HG03103 (cell line): ENCODE results near the gene ELK4.

Experiments
- ATAC-seq: cut with Tn5 transposase; IDR thresholded peaks from one replicate; pipeline ENCODE4 v1.9.1; 2021; ENCODE audit warnings: low read depth; ENCODE audit not compliant: unreplicated experiment

Gene ELK4

DNA sequence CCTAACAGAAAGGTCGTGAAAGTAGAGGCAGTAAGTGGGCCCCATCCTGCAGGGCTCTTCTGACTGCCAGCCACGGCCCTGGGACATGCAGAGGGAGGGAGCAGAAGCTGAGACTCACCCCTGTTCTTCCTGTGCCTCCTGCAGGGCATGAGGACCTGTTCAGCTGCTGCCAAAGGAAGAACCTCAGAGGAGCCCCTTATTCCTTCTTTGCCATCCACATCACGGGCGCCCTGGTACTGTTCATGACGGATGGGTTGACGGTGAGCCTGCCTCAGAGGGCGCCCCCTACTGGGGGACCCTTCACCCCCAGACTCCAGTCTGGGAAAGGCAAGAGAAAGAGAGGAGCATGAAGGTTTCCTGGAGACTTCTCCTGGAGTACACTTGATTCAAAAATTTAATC is 47.1 kb downstream of the ELK4 start:
- no peak for ATAC-seq

DNA sequence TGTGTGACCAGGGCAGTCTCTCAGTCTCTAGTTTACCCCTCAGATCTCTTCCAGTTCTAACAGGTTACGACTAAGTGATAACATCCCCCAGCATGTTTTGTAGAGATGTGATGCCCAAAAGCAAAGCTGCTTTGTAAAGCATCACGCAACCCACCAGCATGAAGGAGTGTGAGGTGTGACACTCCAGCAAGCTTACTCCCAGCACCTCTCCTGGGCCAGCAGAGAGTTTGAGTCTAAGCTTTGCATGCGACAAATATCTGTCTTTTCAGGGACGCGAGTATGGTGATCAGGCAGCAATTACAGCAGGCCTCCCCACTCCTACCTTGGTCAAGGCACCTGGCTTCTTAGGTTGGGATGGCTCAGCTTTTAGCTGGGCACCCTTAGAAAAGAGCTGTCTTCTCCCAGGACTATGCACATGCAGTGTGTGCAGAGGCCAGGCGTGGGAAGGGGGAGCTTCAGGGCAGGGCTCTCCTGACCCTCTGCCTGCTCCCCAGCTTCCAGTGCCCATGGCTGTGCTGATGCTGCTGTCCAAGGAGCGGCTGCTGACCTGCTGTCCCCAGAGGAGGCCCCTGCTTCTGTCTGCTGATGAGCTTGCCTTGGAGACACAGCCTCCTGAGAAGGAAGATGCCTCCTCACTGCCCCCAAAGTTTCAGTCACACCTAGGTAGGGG is 48.2 kb downstream of the ELK4 start:
- no peak for ATAC-seq

DNA sequence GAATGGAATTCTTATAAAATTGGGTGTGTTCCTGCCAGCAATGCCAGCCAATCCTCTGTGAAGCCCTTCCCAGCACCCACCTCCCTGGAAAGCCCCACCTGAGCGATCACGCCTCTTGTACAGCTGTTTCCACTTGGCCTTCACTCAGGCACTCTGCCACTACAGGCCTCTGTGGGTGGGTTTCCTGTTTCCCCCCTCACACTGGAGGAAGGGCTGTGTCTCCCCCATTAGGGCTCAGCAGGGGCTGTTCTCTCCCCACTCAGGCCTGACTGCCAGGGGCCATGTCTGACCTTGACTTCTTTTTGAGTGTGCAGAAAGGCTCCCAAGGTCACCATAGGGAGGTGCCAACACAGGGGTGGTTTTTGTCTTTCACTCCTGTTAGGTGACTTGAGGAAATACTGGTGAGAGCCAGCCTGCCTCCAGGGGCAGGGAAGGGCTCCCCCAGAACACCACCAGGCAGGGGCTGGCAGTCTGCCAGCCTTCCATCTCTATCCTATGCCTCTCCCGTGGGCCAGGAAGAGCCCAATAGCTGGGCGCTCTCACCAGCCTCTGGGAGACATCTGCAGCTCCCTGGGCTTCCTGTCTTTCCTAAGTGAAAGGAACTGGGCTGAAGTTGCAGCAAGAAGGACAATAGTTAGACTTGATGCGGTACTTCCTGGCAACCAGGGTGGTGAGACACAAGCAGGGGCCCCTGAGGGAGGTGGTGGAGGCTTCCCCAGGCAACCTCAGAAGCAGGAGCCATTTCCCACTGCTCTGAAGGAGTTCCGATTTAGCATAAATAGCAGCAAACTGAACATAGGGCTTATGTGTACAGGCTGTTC is 49.1 kb downstream of the ELK4 start:
- ATAC-seq: no peak

DNA sequence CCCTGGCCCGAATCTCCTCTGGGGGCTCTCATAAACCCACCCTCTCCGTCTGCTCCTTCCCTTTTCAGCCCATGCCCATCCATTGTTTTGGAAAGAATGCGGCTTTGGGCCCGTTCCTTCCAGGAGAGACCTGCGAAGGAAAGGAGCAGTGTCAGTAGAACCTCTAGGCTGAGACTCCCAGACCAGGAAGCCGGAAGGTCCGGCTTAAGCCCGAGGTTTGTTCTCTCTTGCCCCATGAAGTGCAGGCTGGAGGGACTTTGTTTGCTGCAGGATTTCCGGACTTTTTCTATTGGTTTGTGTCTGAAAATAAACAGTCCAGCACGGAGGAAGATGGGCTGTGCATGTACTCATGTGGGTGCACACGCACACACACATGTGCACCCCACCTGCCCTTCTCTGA is 49.8 kb downstream of the ELK4 start:
- no peak for ATAC-seq

DNA sequence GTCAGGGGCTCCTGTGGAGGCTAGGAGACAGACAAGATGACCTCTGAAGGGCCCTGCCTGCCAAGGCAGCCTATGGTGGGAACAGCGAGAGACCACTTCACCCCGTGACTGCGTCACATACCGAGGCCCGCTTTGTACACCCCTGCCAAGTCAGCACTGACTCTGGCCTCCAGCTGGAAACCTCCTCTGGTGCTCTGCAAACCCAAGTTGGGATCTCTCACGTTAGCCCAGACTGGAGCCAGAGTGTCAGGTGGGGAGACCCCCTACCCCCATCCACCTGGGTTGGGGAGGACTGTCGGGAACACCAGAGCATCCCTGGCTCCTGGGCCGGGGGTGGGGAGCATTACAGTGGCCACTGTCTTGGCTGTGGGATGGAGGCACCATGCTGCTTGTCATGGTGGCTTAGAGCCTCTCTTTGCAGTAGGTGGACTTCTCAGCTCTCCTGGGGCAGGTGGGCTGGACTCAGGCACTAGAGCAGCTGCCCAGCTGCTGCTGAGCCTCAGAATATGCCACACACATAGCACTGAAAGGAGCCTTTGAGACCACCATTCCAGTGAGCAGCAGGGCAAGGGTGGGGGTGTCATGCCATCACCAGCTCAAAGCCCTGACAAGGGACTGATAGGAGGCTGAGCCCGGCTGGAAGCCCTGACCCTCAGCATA is 50.4 kb downstream of the ELK4 start:
- no peak for ATAC-seq

DNA sequence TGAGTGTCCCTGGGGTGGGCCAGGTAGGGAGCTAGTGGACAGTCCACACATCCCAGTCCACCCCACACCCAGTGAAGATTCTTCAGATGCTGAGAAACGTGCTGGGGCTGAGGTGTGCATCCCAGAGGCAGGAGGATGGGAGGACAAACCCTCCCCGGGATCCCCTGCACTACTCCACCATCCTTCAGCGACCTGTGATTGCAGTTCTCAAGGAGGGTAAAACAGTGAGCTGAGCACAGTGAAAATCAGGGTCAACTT is 51.0 kb downstream of the ELK4 start:
- no peak for ATAC-seq

DNA sequence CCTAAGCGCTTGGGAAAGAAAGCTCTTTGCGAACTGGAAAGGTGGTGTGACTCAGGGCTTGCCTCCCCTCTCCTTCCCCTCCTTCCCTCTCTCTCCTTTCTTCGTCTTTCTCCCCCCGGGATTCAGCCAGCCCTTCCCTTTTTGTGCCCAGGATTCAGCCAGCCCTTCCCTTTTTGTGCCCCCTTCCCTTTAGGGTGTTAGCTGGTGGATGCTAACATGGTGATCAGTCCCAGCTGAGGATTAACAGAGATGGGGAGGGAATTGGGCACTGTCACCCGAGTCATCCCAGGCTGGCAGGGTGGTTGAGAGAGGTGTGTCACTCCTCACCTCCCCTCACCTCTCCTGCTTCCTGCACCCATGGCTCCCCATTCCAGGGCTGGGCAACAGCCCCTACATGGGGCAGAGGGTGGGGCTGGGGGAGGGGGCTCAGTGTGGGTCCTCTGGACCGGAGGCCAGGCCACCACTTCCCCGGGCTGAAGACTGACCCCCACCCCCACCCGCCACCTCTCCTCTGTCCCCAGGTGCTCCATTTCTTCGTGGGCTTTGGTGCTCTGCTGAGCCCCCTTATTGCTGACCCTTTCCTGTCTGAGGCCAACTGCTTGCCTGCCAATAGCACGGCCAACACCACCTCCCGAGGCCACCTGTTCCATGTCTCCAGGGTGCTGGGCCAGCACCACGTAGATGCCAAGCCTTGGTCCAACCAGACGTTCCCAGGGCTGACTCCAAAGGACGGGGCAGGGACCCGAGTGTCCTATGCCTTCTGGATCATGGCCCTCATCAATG is 51.5 kb downstream of the ELK4 start:
- no peak for ATAC-seq

DNA sequence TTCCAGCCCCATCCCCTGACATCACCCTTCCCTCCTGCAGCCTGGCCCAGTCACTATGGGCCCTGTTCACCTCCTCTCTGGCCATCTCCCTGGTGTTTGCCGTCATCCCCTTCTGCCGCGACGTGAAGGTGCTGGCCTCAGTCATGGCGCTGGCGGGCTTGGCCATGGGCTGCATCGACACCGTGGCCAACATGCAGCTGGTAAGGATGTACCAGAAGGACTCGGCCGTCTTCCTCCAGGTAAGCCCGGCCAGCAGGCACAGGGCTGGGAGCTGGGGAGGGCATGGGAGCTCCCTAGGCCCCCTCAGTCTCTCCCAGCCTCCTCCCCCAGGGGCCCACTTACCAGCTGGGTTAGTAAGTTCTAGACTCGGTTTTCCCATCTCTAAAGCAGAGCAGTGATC is 52.1 kb downstream of the ELK4 start:
- ATAC-seq: no peak

DNA sequence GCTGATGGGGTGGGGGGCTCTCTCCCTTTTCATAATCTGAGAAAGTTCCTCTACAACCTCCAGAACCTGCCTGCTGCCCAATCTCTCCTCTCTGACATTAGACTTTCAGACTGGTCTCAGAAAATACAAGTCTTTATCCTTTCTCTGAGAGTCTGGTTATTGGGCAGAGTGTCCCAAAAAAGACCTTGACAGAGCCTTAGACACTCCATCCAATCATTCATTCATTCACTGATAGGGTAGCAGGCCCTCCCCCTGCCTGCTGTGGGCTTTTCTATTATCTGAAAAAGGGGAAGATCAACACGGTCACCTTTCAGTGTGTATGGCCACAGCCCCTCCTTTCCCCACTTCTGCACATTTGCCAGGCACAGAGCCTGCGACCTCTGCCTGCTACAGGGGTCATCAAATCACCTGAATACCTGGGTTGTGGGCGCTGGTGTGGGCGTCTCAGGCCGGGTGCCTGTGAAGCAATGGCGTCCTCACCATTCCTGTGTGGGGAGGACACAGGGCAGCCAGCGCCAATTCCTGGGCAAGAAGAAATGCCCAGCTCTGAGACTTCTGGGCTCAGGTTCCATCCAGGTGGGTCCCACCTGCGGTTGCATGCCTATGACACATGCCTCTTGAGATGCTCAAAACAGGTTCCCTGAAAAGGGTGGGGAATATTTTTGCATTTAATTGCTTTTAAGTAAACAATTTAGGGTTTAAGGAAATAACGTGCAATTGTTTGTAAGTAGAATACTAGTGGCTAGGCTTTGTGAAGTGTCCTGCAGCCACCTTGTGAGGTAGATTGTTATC is 52.8 kb downstream of the ELK4 start:
- no peak for ATAC-seq

DNA sequence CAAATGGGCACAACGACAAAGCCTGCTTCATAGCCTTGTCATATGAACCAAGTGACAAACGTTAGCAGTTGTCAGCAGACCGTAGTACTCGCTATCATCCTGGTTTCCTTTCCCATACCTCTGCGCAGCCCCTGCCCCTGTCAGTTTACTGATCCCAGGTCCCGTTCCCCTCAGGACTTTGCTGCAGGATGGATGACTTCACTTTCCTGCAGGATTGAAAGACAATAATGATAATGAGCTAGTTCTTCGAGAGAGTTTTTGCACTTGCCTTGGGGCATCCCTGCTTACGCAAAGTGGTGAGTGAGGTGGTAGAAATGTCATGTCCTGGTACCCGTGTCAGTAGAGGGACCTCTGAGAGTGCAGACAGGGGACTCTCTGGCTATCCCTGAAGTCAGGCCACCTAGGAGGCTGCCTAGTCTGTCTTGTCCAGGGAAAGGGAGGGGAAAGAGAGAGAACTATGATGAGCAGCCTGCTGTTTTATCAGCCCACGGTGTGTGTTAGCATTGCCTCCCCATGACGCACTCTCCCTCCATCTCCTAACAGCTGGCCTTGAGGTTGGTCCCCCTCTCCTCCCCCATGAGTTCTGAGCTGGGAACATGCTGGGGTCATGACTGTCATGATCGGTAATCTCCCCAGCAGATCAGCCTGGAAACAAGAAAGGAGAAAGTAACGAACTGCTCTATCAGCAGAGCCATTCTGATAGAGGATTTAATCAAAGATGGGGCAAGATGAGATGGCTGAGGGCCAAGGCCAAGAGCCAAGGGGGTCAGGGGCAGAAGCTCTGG is 53.7 kb downstream of the ELK4 start:
- ATAC-seq: no peak

DNA sequence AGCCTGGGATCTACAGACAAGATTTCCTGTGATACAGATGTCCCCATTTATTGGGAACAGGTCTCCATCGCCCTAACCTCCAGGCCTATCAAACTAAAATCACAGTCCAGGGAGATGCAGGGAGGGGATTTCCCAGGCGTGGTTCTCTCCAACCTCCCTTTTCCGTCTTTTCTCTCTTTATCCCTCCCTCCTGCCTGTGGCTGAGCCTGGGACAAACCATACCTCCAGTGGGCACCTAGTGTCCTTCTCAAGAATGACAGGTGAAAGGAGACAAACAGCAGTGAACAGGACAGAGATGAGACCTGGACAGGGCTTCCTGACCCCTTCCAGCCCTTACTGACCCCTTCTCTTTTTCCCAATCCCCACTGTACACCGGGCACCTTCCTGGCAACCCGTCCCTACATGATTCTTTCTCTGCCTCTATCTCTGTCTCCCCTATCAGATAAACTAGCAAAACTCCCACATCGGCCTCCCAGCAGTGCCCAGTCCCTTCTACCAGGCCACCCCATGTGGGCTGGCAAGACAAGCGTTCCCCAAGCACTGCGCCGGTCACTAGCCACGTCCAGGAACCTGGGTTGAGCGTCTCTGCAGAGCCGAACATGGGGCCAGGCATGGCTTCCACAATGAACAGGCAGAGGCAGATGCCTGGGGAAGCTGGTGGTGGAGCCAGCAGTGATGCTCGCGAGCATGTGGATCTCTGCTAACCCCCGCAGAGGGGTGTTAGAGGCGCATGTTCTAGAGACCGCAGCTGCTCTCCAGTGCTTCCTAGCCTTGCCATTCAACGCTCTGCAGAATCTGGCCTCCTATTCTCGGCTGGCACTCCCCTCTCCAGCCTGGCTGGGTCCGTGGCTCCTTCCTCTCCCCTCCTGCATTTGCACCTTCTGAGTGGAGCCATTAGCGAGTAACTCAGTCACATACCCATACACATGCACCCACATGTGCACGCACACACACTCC is 54.7 kb downstream of the ELK4 start:
- no peak for ATAC-seq

DNA sequence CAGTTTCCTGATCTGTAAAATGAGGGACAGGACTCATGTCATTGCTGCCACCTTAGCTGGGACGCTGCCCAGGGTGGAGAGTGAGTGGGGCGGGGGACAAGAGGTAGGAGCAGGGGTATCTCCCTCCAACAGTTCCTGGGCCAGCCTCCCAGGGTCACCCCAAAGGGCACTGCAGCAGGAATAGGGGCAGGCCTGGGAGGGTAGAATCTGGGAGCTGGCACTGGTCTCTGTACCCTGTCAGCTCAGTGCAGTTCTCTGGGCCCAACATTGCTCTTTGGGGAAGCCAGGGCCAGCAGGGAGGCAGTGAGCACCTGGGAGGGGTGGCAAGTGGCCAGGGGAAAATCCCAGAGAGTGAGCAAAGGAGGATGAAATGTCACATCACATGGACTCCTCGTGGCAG is 55.8 kb downstream of the ELK4 start:
- no peak for ATAC-seq

DNA sequence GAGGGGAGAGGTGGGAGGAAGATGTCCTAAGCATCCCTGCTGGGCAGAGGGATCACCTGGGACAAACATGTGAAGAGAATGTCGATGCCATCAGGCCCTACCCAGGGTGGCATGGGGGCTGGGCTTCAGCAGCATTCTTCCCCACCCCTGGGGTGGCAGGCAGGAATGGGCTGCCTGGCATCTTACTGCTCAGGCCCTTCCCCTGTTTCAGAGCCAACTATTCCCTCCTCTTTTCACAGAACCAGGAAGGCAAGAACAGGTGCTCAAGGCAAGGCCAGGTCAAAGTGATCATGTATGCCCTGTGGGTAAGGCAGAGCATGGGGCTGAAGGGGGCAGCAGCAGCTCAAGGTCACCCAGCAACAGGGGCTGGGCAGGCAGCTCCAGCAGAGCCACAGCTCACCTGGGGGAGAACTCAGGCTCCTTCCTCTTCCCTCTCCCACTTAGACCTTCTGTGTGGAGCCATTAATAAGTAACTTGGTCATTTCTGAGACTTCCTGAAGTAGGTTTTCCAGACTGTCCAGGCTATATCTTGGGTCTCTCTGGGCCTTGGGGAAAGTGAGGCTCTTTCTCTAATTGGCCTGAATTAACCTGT is 56.4 kb downstream of the ELK4 start:
- no peak for ATAC-seq

DNA sequence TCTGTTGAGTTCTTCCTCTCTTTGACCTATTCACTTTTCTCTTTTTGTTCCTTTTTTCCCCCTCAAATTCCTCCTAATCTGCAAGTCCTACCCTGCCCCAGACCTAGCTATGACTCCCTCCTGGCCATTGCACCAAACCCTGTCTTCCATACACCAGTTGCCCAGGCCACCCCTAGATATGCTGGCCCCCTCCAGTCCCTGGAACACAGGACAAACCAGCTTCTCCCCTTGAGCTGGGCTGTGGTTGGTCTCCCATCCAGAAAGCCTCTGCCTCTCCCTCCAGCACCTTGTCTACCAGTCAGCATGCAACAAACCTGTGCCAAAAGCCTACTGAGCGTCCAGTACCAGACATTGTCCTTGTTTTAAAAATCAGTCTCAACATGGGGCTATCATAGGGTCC is 59.4 kb downstream of the ELK4 start:
- no peak for ATAC-seq

DNA sequence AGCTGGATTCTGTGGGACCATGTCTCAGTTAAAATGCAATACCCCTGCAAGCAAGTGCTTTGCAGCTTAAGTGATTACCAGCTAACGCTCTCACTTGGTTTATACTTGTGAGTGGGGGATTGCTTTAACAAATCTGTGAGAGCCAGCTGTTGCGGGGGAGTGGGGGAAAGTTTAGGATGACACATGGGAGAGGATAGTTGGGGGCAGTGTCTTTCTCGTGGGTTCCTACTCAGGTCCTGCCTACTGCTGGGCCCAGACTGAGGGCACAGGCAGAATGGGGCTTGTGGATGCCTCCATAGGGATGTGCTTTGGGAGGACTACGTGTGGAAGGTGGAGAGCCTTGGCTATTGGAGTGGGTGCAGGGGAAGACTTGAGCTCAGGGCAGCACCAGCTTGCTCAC is 60.1 kb downstream of the ELK4 start:
- ATAC-seq: no peak

DNA sequence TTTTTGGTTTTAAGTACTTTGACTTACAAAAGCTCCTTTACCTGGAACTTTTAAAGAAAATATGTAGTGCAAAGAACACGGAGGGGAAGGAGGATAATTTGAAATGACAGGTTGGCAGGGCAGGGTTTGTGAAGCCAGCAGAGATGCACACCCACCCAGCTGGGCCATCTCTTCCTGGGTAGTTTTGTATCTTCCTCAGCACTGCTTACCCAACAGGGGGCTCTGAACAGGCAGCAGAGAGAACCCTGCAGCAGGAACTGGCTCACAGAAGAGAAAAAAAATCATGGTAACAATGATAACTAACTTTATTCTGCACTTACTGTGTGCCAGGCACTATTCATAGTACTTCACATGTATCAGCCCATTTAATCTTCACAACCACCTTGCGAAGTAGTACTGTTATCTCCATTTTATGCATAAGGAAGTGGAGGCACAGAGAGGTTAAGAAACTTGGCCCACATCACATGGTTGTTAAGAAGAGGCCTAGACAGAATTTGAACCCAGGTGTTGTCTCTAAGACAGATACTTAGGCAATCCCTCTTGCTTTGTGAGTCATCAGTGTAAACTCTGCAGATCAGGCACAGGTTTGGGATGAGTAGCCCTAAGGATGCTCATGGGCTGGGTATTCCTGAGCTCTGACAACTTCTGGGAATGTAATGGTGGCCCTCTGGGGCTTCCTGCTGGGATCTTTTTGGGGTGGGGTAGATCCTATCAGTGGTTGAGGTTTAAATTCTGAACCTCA is 60.8 kb downstream of the ELK4 start:
- no peak for ATAC-seq

DNA sequence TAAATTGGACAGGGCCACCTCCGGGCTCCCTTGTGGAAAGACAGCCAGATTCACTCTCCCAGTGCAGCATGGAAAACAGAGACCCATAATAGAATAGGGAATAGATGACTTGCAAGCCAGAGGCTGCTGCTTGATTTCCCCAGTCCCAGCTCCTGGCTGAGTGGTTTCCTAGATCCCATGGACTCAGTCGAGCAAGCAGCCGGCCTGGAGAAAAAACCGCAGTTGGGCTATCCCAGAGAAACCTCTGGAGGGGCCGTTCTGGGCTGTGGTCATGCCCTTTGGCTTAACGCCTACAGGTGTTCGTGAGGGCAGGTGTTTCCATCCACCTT is 61.7 kb downstream of the ELK4 start:
- ATAC-seq: no peak
